Skeletal muscle cell (primary cell): Measurements from ENCODE around the gene INSIG1.

ENCODE experiments used
- DNase-seq: peaks from one replicate; pipeline ENCODE4 v3.0.0-alpha.2; 2010; ENCODE audit warnings: low read depth
- H3K4me3 ChIP-seq: 2 replicates; pipeline ENCODE4 v1.5.1; 2011; ENCODE audit warnings: low read depth, mild to moderate bottlenecking, control low read depth, low read length, moderate library complexity

Gene INSIG1

GRCh38 chr7:155342313-155342712, 44.6 kb downstream of the INSIG1 start:
- no peak for DNase-seq
- no peak overlapping the region for H3K4me3 ChIP-seq

- no peak for DNase-seq
Measured at GRCh38 chr7:155343150-155343549, 45.5 kb downstream of the INSIG1 start.

GRCh38 chr7:155343661-155344121, 46.0 kb downstream of the INSIG1 start:
- DNase-seq = no peak
- no peak overlapping the region for H3K4me3 ChIP-seq

More at GRCh38 chr7:155343150-155343549, 45.5 kb downstream of the INSIG1 start:
- H3K4me3 ChIP-seq = no peak overlapping the region

DNA sequence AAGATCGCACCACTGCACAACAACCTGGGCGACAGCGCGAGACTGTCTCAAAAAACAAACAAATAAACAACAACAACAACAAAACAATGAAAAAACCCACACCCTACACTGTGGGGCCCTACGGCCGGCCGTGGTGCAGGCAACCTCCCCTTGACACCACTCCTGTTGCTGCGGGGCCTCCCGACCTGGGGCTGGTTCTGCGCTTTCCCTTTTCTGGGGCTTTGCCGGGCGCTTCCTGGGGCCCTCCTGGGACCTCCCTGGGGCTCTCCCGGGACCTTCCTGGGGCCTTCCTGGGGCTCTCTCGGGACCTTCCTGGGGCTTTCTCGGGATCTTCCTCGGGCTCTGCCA, 46.6 kb downstream of the INSIG1 start:
- H3K4me3 ChIP-seq = no peak overlapping the region

DNA sequence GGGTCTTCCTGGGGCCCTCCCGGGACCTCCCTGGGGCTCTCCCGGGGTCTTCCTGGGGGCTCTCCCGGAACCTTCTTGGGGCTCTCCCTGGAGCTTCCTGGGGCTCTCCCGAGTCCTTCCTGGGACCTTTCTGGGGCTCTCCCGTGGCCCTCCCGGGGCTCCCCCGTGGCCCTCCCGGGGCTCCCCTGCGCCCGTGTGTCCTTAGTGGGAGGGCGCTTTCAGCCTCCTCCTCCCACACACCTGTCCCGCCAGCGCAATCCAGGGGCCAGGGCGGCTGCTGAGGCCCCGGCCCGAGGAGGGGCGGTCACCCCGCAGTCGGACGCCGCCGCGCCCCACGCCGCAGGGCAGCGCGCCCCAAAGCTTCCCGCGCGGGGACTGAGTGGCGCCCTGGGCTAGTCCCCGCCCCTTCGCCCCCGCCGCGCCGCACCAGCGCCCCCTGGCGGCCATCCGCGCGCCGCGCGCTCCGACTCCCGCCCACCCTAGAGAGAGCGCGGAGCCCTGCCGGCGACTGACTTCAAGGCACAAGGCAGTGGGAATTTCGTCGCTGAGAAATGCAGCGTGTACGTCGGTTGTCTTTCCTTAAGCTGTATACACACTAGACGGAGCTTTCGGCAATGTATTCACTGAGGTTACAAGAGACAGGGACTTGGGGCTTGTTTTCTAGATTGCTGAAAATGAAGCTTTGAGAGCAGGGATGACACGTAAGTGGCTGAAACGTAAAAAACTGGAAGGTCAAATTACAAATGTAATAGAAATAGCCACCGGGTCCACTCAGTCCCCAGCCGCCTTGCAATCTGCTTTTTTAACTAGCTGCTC, 47.1 kb downstream of the INSIG1 start:
- peak overlapping the region; percentile 43 for H3K4me3 ChIP-seq
- peak; percentile 25 for DNase-seq

More for the DNA sequence above, 46.6 kb downstream of the INSIG1 start:
- DNase-seq = no peak

GRCh38 chr7:155345490-155345889, 47.8 kb downstream of the INSIG1 start:
- H3K4me3 ChIP-seq = no peak overlapping the region
- DNase-seq = no peak

DNA sequence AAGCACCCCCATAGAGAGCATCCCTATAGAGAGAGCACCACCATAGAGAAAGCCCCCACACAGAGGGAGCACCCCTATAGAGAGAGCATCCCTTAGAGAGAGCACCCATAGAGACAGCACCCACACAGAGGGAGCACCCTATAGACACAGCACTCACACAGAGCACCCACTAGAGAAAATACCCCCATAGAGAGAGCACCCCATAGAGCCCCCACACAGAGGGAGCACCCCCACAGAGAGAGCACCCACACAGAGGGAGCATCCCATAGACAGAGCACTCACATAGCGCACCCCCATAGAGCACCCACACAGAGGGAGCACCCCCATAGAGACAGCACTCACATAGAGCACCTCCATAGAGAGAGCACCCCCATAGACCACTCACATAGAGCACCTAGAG, 48.6 kb downstream of the INSIG1 start:
- H3K4me3 ChIP-seq = no peak overlapping the region
- no peak for DNase-seq

DNA sequence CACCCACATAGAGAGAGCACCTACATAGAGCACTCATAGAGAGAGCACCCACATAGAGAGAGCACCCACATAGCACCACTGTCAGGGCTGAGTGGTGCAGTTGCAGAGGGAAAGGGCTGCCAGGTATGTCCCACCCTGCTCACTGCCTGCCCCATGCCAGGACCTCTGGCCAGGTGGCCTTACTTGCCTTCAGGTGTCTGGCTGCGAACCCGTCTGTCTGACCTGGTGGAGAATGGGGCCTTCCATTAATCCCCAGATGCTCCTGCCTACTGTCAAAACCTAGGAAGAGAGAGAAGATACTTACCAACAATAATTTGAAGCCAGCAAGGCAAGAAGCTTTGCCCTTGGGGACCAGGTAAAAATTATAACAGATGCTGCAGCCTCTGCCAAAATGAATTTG, 51.1 kb downstream of the INSIG1 start:
- no peak for DNase-seq
- H3K4me3 ChIP-seq = no peak overlapping the region

DNA sequence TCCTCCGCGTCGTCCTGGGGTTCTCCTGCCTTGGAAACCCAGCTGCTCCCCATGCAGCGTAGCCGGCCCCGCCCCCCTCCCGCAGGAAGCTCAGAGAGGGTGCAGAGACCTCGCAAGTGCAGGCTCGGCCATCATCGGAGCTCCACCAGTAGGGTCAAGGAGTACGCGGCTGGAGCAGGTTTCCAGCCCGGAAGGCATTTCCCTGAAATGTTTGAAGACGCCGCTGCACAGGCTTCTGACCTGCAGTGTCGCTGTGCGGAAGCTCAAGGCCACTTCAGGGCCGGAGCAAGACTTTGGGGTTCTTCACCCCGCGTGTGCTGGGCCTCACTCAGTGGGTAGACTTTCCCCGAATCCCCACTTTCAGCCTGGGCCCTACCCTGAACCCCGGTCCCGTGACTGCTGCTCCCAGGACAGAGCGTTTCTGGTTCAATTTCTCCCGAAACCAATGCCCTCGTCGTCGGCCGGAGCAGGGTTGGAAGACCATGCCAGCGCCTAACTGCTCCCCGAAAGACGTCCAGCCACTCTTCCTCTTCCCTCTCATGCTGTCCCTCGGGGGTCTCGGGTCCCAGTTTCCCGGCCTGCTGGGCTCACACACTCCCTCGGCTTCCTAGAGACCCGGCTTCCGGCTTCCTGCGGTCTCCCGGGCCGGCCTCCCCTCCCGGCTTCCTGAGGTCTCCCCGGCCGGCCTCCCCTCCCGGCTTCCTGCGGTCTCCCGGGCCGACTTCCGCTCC, 52.1 kb downstream of the INSIG1 start:
- DNase-seq = no peak

GRCh38 chr7:155351120-155351870, 53.6 kb downstream of the INSIG1 start:
- no peak for DNase-seq
- H3K4me3 ChIP-seq = no peak overlapping the region

More for the DNA sequence above, 52.1 kb downstream of the INSIG1 start:
- H3K4me3 ChIP-seq = no peak overlapping the region

- H3K4me3 ChIP-seq = no peak overlapping the region
- no peak for DNase-seq
Measured at GRCh38 chr7:155352076-155352752, 54.5 kb downstream of the INSIG1 start.

DNA sequence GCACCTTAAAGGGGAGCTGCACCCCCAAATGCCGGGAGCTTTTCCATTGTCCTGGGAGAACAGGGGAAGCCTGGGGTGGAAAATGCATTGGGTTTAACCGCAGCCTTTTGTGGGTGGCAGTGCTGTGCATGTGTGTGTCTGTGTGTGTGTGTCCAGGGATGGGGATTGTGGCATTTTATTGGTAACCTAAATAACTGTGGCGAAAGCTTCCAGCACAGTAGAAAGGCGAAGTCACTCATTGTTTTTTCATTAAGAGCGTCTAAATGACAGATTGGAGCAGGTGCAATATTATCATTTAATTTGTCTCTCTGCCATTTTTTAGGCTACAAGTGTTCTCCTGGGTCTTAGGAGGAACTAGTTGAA, 55.1 kb downstream of the INSIG1 start:
- H3K4me3 ChIP-seq = no peak overlapping the region
- DNase-seq = no peak

GRCh38 chr7:155353256-155353897, 55.7 kb downstream of the INSIG1 start:
- DNase-seq = no peak

GRCh38 chr7:155354371-155355048, 56.8 kb downstream of the INSIG1 start:
- no peak for DNase-seq
- H3K4me3 ChIP-seq = no peak overlapping the region

More at GRCh38 chr7:155353256-155353897, 55.7 kb downstream of the INSIG1 start:
- no peak overlapping the region for H3K4me3 ChIP-seq

- no peak overlapping the region for H3K4me3 ChIP-seq
- no peak for DNase-seq
Measured at GRCh38 chr7:155355176-155355575, 57.5 kb downstream of the INSIG1 start.

- DNase-seq = no peak
- H3K4me3 ChIP-seq = no peak overlapping the region
Measured at GRCh38 chr7:155355745-155356144, 58.1 kb downstream of the INSIG1 start.

GRCh38 chr7:155356323-155357105, 58.8 kb downstream of the INSIG1 start:
- no peak for DNase-seq
- no peak overlapping the region for H3K4me3 ChIP-seq

DNA sequence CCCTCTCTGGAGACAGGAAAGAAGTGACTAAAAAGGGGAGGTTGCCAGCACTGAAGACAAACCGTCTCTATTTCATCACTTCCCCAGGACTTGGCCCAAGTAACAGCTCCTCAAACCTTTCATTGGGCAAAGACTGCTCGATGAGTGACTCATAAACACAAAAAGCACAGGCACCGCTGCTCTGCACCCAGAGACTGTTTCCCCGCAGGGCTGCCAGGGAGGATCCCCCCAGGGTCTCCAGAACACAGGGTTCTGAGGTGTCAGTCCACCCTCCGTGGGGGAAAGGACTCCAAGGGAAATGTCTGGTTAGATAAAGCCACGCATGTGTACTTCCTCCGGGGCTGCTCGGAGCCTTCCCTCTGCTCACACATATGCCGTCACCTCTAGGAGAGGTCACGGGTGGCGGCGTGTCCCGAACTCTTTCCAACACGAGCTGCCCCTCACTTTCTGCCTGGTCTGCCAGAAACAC, 59.9 kb downstream of the INSIG1 start:
- no peak for DNase-seq
- H3K4me3 ChIP-seq = no peak overlapping the region
